ENCODE results near the gene ZNF444.

The ZNF444 gene

GRCh38 chr19:56155124-56155687 is 14.1 kb downstream of the ZNF444 start:
- Histone ChIP-seq H3K27ac (no peak overlapping the region), H3K4me3 (no peak overlapping the region)
- no peak for TF ChIP-seq CTCF (IDR thresholded peaks at IDR 0.05)
- DNase-seq (ENCODE audit: low spot score) = no peak

GRCh38 chr19:56156768-56157167 is 15.7 kb downstream of the ZNF444 start:
- no peak for TF ChIP-seq CTCF (IDR thresholded peaks at IDR 0.05)
- no peak overlapping the region for H3K4me3 ChIP-seq
- H3K27ac ChIP-seq = no peak overlapping the region
- DNase-seq (ENCODE audit: low spot score) = no peak

DNA sequence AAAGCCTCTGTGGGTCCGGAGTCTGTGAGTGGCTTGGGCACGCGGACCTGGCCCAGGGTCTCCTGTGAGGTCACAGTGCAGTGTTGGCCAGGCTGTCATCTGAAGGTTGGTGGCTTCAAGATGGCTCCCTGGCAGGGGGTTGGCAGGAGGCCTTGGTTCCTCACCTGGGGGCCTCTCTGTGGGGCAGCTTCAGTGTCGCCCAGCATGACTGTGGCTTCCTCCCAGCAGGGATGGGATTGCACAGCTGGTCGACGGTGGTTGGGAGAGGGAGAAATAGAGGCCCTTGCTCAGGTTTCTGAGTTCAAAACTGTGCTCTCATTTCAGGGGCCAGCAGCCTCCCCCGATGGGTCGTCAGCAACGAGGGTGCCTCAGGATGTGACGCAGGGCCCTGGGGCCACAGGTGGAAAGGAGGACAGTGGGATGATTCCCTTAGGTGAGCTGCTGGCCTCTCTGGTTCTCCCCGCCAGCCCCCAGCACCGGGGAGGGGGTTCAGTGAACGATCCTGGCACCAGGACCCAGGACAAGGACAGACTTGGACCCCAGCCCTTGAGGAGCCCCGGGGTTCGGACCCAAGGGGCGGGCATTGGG is 17.2 kb downstream of the ZNF444 start:
- Histone ChIP-seq H3K27ac (no peak overlapping the region), H3K4me3 (no peak overlapping the region)
- no peak for TF ChIP-seq CTCF (IDR thresholded peaks at IDR 0.05)
- DNase-seq (ENCODE audit: low spot score) = no peak

DNA sequence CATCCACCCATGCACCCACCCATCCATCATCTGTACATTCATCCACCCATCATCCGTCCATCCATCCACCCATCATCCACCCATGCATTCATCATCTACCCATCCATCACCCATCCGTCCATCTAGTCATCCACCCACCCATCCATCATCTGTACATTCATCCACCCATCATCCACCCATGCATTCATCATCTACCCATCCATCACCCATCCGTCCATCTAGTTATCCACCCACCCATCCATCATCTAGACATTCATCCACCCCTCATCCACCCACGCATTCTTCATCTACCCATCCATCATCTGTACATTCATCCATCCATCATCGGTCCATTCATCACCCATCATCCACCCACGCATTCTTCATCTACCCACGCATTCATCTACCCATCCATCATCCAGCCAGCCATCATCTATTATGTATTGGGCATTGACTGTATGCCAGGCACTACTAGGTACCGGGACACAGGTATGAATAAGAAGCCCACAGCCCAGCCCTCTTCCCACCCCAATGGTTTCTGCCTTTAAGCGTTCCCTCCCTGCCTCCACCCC is 18.0 kb downstream of the ZNF444 start:
- H3K27ac ChIP-seq = no peak overlapping the region
- no peak for TF ChIP-seq CTCF (IDR thresholded peaks at IDR 0.05)
- no peak overlapping the region for H3K4me3 ChIP-seq
- DNase-seq (ENCODE audit: low spot score) = no peak

DNA sequence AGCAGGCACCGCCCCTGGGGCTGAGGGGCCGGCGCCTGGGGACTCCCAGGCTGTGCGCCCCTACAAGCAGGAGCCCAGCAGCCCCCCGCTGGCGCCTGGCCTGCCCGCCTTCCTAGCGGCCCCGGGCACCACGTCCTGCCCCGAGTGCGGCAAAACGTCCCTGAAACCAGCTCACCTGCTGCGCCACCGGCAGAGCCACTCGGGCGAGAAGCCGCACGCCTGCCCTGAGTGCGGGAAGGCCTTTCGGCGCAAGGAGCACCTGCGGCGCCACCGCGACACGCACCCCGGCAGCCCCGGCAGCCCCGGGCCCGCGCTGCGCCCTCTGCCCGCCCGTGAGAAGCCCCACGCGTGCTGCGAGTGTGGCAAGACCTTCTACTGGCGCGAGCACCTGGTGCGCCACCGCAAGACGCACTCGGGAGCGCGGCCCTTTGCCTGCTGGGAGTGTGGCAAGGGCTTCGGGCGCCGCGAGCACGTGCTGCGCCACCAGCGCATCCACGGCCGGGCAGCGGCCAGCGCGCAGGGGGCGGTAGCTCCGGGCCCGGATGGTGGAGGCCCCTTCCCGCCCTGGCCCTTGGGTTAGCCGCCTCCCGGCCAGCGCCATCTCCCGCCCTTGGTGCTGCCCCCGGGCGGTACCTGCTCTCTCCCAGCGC is 18.7 kb downstream of the ZNF444 start:
- Histone ChIP-seq H3K27ac (no peak overlapping the region), H3K4me3 (no peak overlapping the region)
- DNase-seq (ENCODE audit: low spot score) = no peak
- no peak for TF ChIP-seq CTCF (IDR thresholded peaks at IDR 0.05)

DNA sequence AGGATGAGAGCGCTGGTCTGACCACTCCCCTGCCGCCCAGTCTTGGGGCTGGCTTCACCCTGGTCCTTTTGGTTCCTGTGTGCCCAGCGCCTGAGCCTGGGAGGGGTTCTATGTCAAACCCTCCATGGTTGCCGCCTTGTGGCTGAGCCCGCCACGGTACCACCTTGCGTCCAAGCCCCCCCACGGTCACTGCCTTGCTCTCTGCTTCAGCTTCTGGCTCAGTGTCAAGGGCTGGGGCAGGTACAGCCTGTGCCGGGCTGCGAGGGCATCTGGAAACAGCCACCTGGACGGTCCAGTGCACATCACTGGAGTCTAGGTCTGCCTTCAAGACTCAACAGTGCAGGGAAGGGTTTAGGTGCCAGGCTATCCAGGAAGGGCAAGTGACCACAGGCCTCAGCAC is 20.4 kb downstream of the ZNF444 start:
- H3K27ac ChIP-seq = no peak overlapping the region
- TF ChIP-seq CTCF (IDR thresholded peaks at IDR 0.05) = no peak
- no peak overlapping the region for H3K4me3 ChIP-seq
- DNase-seq (ENCODE audit: low spot score) = no peak

DNA sequence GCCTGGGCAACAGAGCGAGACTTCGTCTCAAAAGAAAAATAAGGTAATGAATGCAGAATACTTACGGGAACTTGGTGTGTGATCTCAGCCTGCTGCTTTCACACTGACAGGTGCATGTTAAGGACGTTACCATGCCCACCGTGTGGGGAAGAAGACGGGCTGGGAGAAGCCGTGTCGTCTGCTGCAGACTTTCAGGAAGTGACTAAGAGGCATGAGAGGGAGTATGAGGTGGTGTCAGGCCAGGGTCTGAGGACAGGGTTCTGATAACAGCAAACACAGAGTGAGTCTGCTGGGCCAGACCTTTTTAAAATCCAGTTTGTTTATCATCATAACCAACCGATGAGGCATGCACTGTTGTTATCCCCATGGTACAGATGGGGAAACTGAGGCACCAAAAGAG is 21.2 kb downstream of the ZNF444 start:
- DNase-seq (ENCODE audit: low spot score) = no peak
- Histone ChIP-seq H3K4me3 (no peak overlapping the region), H3K27ac (no peak overlapping the region)
- TF ChIP-seq CTCF (IDR thresholded peaks at IDR 0.05) = no peak

All from coronary artery (tissue), 2 donors.